IPS DF 19.7 (cell line): ENCODE measurements around the gene VPS13A.
"Not testable (repeated sequence)": the region's sequence is repeated elsewhere in the genome, so short reads cannot be mapped to it uniquely, and the experiment has no call there.

Source experiments
- DNase-seq: peaks from one replicate; pipeline ENCODE4 v3.0.0-alpha.2; 2013; ENCODE audit warnings: low read depth, low spot score

Gene VPS13A

GRCh38 chr9:77304543-77304942 lies 127.2 kb downstream of the VPS13A start:
- no peak for DNase-seq

GRCh38 chr9:77305622-77306400 lies 128.5 kb downstream of the VPS13A start:
- no peak for DNase-seq

- DNase-seq = no peak
Observed at GRCh38 chr9:77307166-77307565, 129.8 kb downstream of the VPS13A start.

GRCh38 chr9:77316058-77316457 lies 138.7 kb downstream of the VPS13A start:
- no peak for DNase-seq

- no peak for DNase-seq
Observed at GRCh38 chr9:77325058-77325457, 147.7 kb downstream of the VPS13A start.

- no peak for DNase-seq
Observed at GRCh38 chr9:77328102-77328501, 150.8 kb downstream of the VPS13A start.

GRCh38 chr9:77370064-77370463 lies 192.7 kb downstream of the VPS13A start:
- DNase-seq = no peak

GRCh38 chr9:77374266-77374665 lies 196.9 kb downstream of the VPS13A start:
- no peak for DNase-seq

- no peak for DNase-seq
Observed at GRCh38 chr9:77375956-77376532, 198.7 kb downstream of the VPS13A start.

GRCh38 chr9:77384406-77384805 lies 207.1 kb downstream of the VPS13A start:
- no peak for DNase-seq

- DNase-seq = no peak
Observed at GRCh38 chr9:77386187-77386586, 208.9 kb downstream of the VPS13A start.

GRCh38 chr9:77391834-77392233 lies 214.5 kb downstream of the VPS13A start:
- no peak for DNase-seq

- DNase-seq = no peak
Observed at GRCh38 chr9:77392328-77392727, 215.0 kb downstream of the VPS13A start.

- DNase-seq = not testable (repeated sequence)
Observed at GRCh38 chr9:77398581-77398980, 221.2 kb downstream of the VPS13A start.

- no peak for DNase-seq
Observed at GRCh38 chr9:77399964-77400363, 222.6 kb downstream of the VPS13A start.

- DNase-seq = no peak
Observed at GRCh38 chr9:77402286-77402685, 225.0 kb downstream of the VPS13A start.

- DNase-seq = no peak
Observed at GRCh38 chr9:77403239-77403638, 225.9 kb downstream of the VPS13A start.

GRCh38 chr9:77408521-77408920 lies 231.2 kb downstream of the VPS13A start:
- DNase-seq = not testable (repeated sequence)

- DNase-seq = no peak
Observed at GRCh38 chr9:77417566-77417965, 240.2 kb downstream of the VPS13A start.

- no peak for DNase-seq
Observed at GRCh38 chr9:77418226-77418625, 240.9 kb downstream of the VPS13A start.

- DNase-seq = no peak
Observed at GRCh38 chr9:77420641-77421040, 243.3 kb downstream of the VPS13A start.

GRCh38 chr9:77421506-77422265 lies 244.4 kb downstream of the VPS13A start:
- DNase-seq = no peak

- no peak for DNase-seq
Observed at GRCh38 chr9:77422969-77423368, 245.6 kb downstream of the VPS13A start.
